Loucy (cell line): ENCODE results near the gene MTX2.

Source experiments
- H2AFZ ChIP-seq: fragments of 200-600 bp; sonication (generic); 2 replicates; pipeline ENCODE4 v1.6.0; 2016; ENCODE audit warnings: antibody characterized with exemption, mild to moderate bottlenecking, low read length, moderate library complexity
- H3F3A ChIP-seq: fragments of 200-600 bp; 2 replicates; pipeline ENCODE4 v1.6.0; 2016; ENCODE audit warnings: antibody characterized with exemption, low read depth, mild to moderate bottlenecking
- H3K27me3 ChIP-seq: fragments of 200-600 bp; sonication (generic); 2 replicates; pipeline ENCODE4 v1.6.1; 2014; ENCODE audit warnings: low read length, mild to moderate bottlenecking; ENCODE audit not compliant: insufficient read depth, poor library complexity, severe bottlenecking
- H3K36me3 ChIP-seq: fragments of 200-600 bp; sonication (generic); 2 replicates; pipeline ENCODE4 v1.6.1; 2016; ENCODE audit warnings: low read length; ENCODE audit not compliant: insufficient read depth
- H3K4me1 ChIP-seq: fragments of 200-600 bp; sonication (generic); 2 replicates; pipeline ENCODE4 v1.5.1; 2014; ENCODE audit warnings: low read length, mild to moderate bottlenecking; ENCODE audit not compliant: insufficient read depth, poor library complexity, severe bottlenecking
- H3K4me2 ChIP-seq: fragments of 200-600 bp; sonication (generic); 2 replicates; pipeline ENCODE4 v1.6.0; 2014; ENCODE audit warnings: antibody characterized with exemption, low read length, low read depth, mild to moderate bottlenecking; ENCODE audit not compliant: poor library complexity, severe bottlenecking
- H3K4me3 ChIP-seq: fragments of 200-600 bp; sonication (generic); 2 replicates; pipeline ENCODE4 v1.5.1; 2014; ENCODE audit warnings: low read length, mild to moderate bottlenecking, mixed read lengths; ENCODE audit not compliant: poor library complexity, severe bottlenecking
- H3K79me2 ChIP-seq: fragments of 200-600 bp; sonication (generic); 2 replicates; pipeline ENCODE4 v1.6.1; 2014; ENCODE audit warnings: low read length; ENCODE audit not compliant: insufficient read depth
- H3K9ac ChIP-seq: fragments of 200-600 bp; sonication (generic); 2 replicates; pipeline ENCODE4 v1.6.0; 2014; ENCODE audit warnings: mild to moderate bottlenecking, low read depth, low read length, moderate library complexity; ENCODE audit not compliant: poor library complexity, severe bottlenecking
- H3K9me2 ChIP-seq: fragments of 200-600 bp; sonication (generic); replicated peaks from 2 replicates; pipeline ENCODE4 v1.6.1; 2016; ENCODE audit warnings: low read depth, low read length, mixed read lengths
- H3K9me3 ChIP-seq: fragments of 200-600 bp; sonication (generic); 2 replicates; pipeline ENCODE4 v1.6.1; 2014; ENCODE audit warnings: mild to moderate bottlenecking, antibody characterized with exemption, low read length, low read depth; ENCODE audit not compliant: insufficient read depth
- H4K20me1 ChIP-seq: fragments of 200-600 bp; sonication (generic); 2 replicates; pipeline ENCODE4 v1.6.0; 2014; ENCODE audit warnings: antibody characterized with exemption, low read length, mild to moderate bottlenecking; ENCODE audit not compliant: insufficient read depth, poor library complexity, severe bottlenecking
- EZH2phosphoT487 ChIP-seq: fragments of 200-600 bp; IDR thresholded peaks from 2 replicates; pipeline ENCODE4 v1.6.1; 2018; ENCODE audit warnings: antibody characterized with exemption, mild to moderate bottlenecking, moderate library complexity, borderline replicate concordance
- TF ChIP-seq, protein P1 (sequence below): fragments of 200-600 bp; sonication (generic); conservative IDR thresholded peaks from 2 replicates; pipeline ENCODE4 v1.5.1; 2014; ENCODE audit warnings: mild to moderate bottlenecking, antibody characterized with exemption, low read length

The MTX2 gene

DNA sequence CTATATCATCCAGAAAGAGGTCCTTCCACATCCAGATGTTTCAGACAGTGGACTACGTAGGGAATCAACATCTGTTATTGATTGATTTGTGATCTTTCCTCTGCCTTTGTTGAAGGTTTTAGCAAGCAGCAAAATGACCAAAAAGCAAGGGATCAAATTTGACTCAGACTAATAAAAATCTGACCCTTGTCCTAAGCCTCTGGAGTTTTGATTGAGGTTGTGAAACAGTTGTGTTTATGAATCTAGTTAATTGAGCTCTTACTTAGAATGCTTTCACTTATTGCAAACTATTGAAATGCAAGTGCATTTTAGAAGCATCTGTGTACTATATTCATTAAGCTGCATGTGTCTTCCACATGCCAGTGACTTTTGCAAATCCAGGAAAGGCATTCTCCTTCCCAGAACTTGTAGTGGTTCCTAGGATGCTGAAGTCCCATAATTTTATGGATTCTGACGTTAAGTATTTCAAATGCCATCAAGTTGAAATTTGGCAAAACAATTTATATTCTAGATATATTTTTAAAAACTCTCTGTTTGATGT, 116.0 kb downstream of the MTX2 start:
- no peaks in the 10 kb centered on the region for H3F3A ChIP-seq
- no peaks in the 10 kb centered on the region for H3K27me3 ChIP-seq
- H3K4me2 ChIP-seq = no peak overlapping the region
- 0 out of 2 replicates have a peak overlapping the region, but pooled peaks have one; percentile 64 for H2AFZ ChIP-seq
- H3K9me3 ChIP-seq = no peaks in the 10 kb centered on the region
- H4K20me1 ChIP-seq = no peaks in the 10 kb centered on the region
- no peaks in the 10 kb centered on the region for H3K4me1 ChIP-seq
- no peak overlapping the region for H3K4me3 ChIP-seq
- H3K9me2 ChIP-seq = no peaks in the 10 kb centered on the region
- no peaks in the 10 kb centered on the region for H3K36me3 ChIP-seq
- no peaks in the 10 kb centered on the region for H3K79me2 ChIP-seq
- H3K9ac ChIP-seq = no peak overlapping the region
- TF ChIP-seq, protein P1, sequence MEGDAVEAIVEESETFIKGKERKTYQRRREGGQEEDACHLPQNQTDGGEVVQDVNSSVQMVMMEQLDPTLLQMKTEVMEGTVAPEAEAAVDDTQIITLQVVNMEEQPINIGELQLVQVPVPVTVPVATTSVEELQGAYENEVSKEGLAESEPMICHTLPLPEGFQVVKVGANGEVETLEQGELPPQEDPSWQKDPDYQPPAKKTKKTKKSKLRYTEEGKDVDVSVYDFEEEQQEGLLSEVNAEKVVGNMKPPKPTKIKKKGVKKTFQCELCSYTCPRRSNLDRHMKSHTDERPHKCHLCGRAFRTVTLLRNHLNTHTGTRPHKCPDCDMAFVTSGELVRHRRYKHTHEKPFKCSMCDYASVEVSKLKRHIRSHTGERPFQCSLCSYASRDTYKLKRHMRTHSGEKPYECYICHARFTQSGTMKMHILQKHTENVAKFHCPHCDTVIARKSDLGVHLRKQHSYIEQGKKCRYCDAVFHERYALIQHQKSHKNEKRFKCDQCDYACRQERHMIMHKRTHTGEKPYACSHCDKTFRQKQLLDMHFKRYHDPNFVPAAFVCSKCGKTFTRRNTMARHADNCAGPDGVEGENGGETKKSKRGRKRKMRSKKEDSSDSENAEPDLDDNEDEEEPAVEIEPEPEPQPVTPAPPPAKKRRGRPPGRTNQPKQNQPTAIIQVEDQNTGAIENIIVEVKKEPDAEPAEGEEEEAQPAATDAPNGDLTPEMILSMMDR = no peak
- TF ChIP-seq EZH2phosphoT487 = no peak

DNA sequence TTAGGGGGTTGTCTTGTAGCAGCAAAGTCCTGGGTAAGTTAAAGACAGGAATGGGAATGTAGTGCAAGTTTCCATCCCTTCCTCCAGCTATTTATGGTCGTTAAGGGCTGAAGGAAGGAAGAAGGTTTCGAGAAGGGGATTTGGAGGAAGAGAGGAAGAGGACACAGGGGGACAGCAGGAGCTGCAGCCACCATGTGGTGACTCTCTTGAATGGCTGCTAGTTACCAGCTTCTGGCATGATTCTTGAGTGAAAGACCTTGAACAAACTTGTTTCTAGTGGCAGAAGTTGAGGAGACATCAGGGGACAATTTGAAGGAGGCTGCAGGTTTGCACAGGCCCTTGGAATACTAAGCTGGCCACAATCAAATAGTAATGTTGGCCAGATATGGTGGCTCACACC, 116.6 kb downstream of the MTX2 start:
- Histone ChIP-seq H2AFZ (peak overlapping the region; percentile 64), H3K27me3 (no peaks in the 10 kb centered on the region), H3K9me2 (no peaks in the 10 kb centered on the region), H3K9ac (no peak overlapping the region), H3K4me3 (no peak overlapping the region), H3K36me3 (no peaks in the 10 kb centered on the region), H4K20me1 (no peaks in the 10 kb centered on the region), H3K79me2 (no peaks in the 10 kb centered on the region), H3K9me3 (no peaks in the 10 kb centered on the region), H3F3A (no peaks in the 10 kb centered on the region), H3K4me2 (no peak overlapping the region), H3K4me1 (no peaks in the 10 kb centered on the region)
- TF ChIP-seq, protein P1 = peak; percentile 50
- no peak for TF ChIP-seq EZH2phosphoT487
